A172 (cell line): ENCODE data around the gene STX3. TPM values are rescaled to one million over a fixed set of nuclear protein-coding genes. Genes with fewer than 3 reads are reported as not detected.
"Not testable (repeated sequence)": the region's sequence is repeated elsewhere in the genome, so short reads cannot be mapped to it uniquely, and the experiment has no call there.

Experiments
- DNase-seq: peaks from one replicate; pipeline ENCODE4 v3.0.0-alpha.2; 2015; ENCODE audit warnings: low spot score
- total RNA-seq: library from RNA; depleted of rRNA; stranded (reverse); fragments of >200 nt; shearing (Covaris generic); gene quantifications from 2 replicates; pipeline ENCODE4 v1.2.3, GENCODE V29; 2014

The STX3 gene
- total RNA-seq, 1 experiment from 2014 or later, result 70.0 TPM

- no peak for DNase-seq
Observed at GRCh38 chr11:59758401-59759037, 3.3 kb downstream of the STX3 start.

- no peak for DNase-seq
Observed at GRCh38 chr11:59759900-59760299, 4.7 kb downstream of the STX3 start.

GRCh38 chr11:59760771-59761170 lies 5.6 kb downstream of the STX3 start:
- DNase-seq, result no peak

- DNase-seq, result no peak
Observed at GRCh38 chr11:59761993-59762392, 6.8 kb downstream of the STX3 start.

- no peak for DNase-seq
Observed at GRCh38 chr11:59765068-59765735, 10.0 kb downstream of the STX3 start.

- no peak for DNase-seq
Observed at GRCh38 chr11:59766542-59767224, 11.5 kb downstream of the STX3 start.

- no peak for DNase-seq
Observed at GRCh38 chr11:59767225-59767611, 12.0 kb downstream of the STX3 start.

GRCh38 chr11:59769111-59769510 lies 13.9 kb downstream of the STX3 start:
- DNase-seq, result peak; percentile 77

GRCh38 chr11:59769828-59770227 lies 14.7 kb downstream of the STX3 start:
- no peak for DNase-seq

- DNase-seq, result no peak
Observed at GRCh38 chr11:59770319-59770718, 15.1 kb downstream of the STX3 start.

GRCh38 chr11:59770869-59771268 lies 15.7 kb downstream of the STX3 start:
- no peak for DNase-seq

GRCh38 chr11:59771605-59772004 lies 16.4 kb downstream of the STX3 start:
- DNase-seq, result no peak

GRCh38 chr11:59773083-59773440 lies 17.9 kb downstream of the STX3 start:
- DNase-seq, result no peak

- peak; percentile 86 for DNase-seq
Observed at GRCh38 chr11:59776210-59777066, 21.3 kb downstream of the STX3 start.

- DNase-seq, result no peak
Observed at GRCh38 chr11:59777104-59777503, 21.9 kb downstream of the STX3 start.

- DNase-seq, result peak; percentile 16
Observed at GRCh38 chr11:59778122-59778521, 22.9 kb downstream of the STX3 start.

- DNase-seq, result no peak
Observed at GRCh38 chr11:59779487-59779886, 24.3 kb downstream of the STX3 start.

- DNase-seq, result no peak
Observed at GRCh38 chr11:59782080-59782479, 26.9 kb downstream of the STX3 start.

GRCh38 chr11:59783632-59784090 lies 28.5 kb downstream of the STX3 start:
- no peak for DNase-seq

- DNase-seq, result not testable (repeated sequence)
Observed at GRCh38 chr11:59784441-59784840, 29.3 kb downstream of the STX3 start.

GRCh38 chr11:59785818-59786217 lies 30.6 kb downstream of the STX3 start:
- no peak for DNase-seq

GRCh38 chr11:59787255-59787588 lies 32.0 kb downstream of the STX3 start:
- DNase-seq, result no peak
